ENCODE measurements around the gene SPATC1L.

DNA sequence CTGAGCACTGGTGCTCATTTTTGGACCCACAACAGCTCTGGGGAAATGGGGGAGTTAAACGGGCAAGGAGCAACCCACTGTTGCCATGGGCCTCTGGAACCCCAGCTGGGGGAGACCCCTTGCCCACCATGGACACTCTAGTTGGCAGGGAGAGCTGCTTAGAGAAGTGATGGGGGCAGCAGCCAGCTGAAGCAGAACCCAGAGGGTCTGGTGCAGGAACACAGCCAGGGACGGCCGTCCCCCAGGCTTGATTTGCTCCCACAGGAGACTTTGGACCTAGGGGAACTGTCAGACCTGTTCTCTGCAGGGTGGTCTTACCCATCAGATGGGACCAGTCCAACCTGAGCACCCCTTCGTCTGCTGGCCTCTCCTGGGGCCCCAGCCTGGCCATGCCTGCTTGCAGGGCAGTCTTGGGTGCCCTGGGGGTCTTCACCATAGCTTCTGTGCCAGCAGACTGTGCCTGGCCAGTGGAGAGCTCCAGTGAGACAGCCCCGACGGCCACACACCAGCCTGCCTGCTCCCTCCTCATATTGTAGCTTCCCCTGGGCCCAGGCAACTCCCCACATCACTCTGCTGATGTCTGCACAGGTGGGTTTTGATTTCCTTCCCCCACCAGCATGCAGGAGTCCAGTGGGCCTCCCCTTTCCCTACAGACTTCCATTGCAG lies 11.3 kb downstream of the SPATC1L start:
- TF ChIP-seq FOXM1 (IDR thresholded peaks at IDR 0.05; ENCODE audit: borderline replicate concordance) (no peak), SUZ12 (IDR thresholded peaks at IDR 0.05) (no peak), ARNT (IDR thresholded peaks at IDR 0.05) (no peak), SP1 (IDR thresholded peaks at IDR 0.05) (no peak), HDGF (IDR thresholded peaks at IDR 0.05; ENCODE audit: borderline replicate concordance) (no peak)

Measured in HEK293T (cell line).